ENCODE data around the gene FNTB. TPM values are rescaled to one million over a fixed set of nuclear protein-coding genes. Genes with fewer than 3 reads are reported as not detected.

Gene FNTB
- 10 to 100 TPM; 12.2 to 27.2 (median 23.9) TPM for total RNA-seq
- polyA plus RNA-seq = 10 to 100 TPM; 18.0 to 20.2 (median 18.7) TPM
- long read RNA-seq, donor 1, transcript FNTB-201 (12 exons, 2,834 nt) = major isoform, 8 of 9 reads
- long read RNA-seq, donor 1, partial matches to known transcripts = 0 of 9 reads
- long read RNA-seq, donor 1, other reads (novel, unspliced or antisense) = 0 of 9 reads
- long read RNA-seq, donor 2, partial matches to known transcripts = 0 of 5 reads
- long read RNA-seq, donor 2, other reads (novel, unspliced or antisense) = 0 of 5 reads
- long read RNA-seq, donor 3, partial matches to known transcripts = 0 of 4 reads
- long read RNA-seq, donor 3, other reads (novel, unspliced or antisense) = 0 of 4 reads
- long read RNA-seq, donor 4, transcript FNTB-201 (12 exons, 2,834 nt) = major isoform, 7 of 10 reads
- long read RNA-seq, donor 4, partial matches to known transcripts = 0 of 10 reads
- long read RNA-seq, donor 4, other reads (novel, unspliced or antisense) = 1 of 10 reads
- long read RNA-seq, donor 5, transcript FNTB-201 (12 exons, 2,834 nt) = major isoform, 80 of 93 reads
- long read RNA-seq, donor 5, partial matches to known transcripts = 8 of 93 reads
- long read RNA-seq, donor 5, other reads (novel, unspliced or antisense) = 4 of 93 reads
- long read RNA-seq, donor 6, partial matches to known transcripts = 0 of 6 reads
- long read RNA-seq, donor 6, other reads (novel, unspliced or antisense) = 3 of 6 reads
- long read RNA-seq, donor 7, partial matches to known transcripts = 0 of 1 reads
- long read RNA-seq, donor 7, other reads (novel, unspliced or antisense) = 0 of 1 reads
- long read RNA-seq, donor 8, partial matches to known transcripts = 0 of 6 reads
- long read RNA-seq, donor 8, other reads (novel, unspliced or antisense) = 0 of 6 reads
- long read RNA-seq, donor 9, partial matches to known transcripts = 6 of 10 reads
- long read RNA-seq, donor 9, other reads (novel, unspliced or antisense) = 0 of 10 reads
- long read RNA-seq, donor 10, partial matches to known transcripts = 0 of 3 reads
- long read RNA-seq, donor 10, other reads (novel, unspliced or antisense) = 0 of 3 reads

- Histone ChIP-seq H3K27ac (peak within 1 kb of the TSS; percentile 73 to 94 (median 89)), H3K36me3 (replicated peaks in 1 of 2) (no peaks in the 10 kb centered on the region), H3K4me1 (replicated peaks in 1 of 2) (peaks cover 7 to 22% of the 10 kb centered on the region in 2 donors), H3K4me3 (peak within 1 kb of the TSS; percentile 52 to 85 (median 67)), H3K27me3 (no peaks in the 10 kb centered on the region), H3K9me3 (replicated peaks in 1 of 3) (no peaks in the 10 kb centered on the region)
- intact Hi-C loops (cut with DNase I) = loop anchor here (5.0 kb wide), 1 partner anchor 35 kb away; no protein-coding TSS in a partner anchor
- peak; percentile 96 to 98 (median 96) for DNase-seq
- 0 to 1% (median 0%) methylated on average over 23 to 65 of the region's 65 CpGs for WGBS, 4 donors
- TF ChIP-seq CTCF (IDR thresholded peaks at IDR 0.05) = peak; percentile 35 to 93 (median 80)
- peak in 1 of 2 donors; percentile 67 for TF ChIP-seq POLR2A (IDR thresholded peaks at IDR 0.05)
Measured at GRCh38 chr14:64986648-64987437, at the start of gene FNTB. FNTB (plus strand) TSS chr14:64986895; CDS start chr14:64986954, 59 bp downstream.

- peak in 6 of 7 donors; percentile 38 to 81 (median 52) for DNase-seq
- H3K36me3 ChIP-seq (replicated peaks in 1 of 2) = peaks cover 0 to 8% of the 10 kb centered on the region in 2 donors
- WGBS, 4 donors = 21 to 32% (median 28%) methylated on average over 1 of the region's 1 CpG
Measured at GRCh38 chr14:64937171-64937820, 49.4 kb upstream of the FNTB start.

GRCh38 chr14:64937821-64938193 is 48.9 kb upstream of the FNTB start:
- intact Hi-C loops (cut with DNase I) = no loop called here
- Histone ChIP-seq H3K27ac (peak overlapping the region in 2 of 5 donors; percentile 2 to 45), H3K36me3 (replicated peaks in 1 of 2) (peaks cover 0 to 3% of the 10 kb centered on the region in 2 donors), H3K4me3 (no peak overlapping the region), H3K27me3 (no peaks in the 10 kb centered on the region), H3K9me3 (replicated peaks in 1 of 3) (no peaks in the 10 kb centered on the region), H3K4me1 (replicated peaks in 1 of 2) (peaks cover 22 to 53% of the 10 kb centered on the region in 2 donors)
- 58 to 67% (median 62%) methylated on average over 1 of the region's 1 CpG for WGBS, 4 donors
- DNase-seq = peak in 2 of 7 donors; percentile 7 to 46
- TF ChIP-seq CTCF (IDR thresholded peaks at IDR 0.05) (peak; percentile 14 to 47 (median 44)), POLR2A (IDR thresholded peaks at IDR 0.05) (no peak)

More at GRCh38 chr14:64937171-64937820, 49.4 kb upstream of the FNTB start:
- H3K27me3 ChIP-seq = no peaks in the 10 kb centered on the region
- no peak for TF ChIP-seq CTCF (IDR thresholded peaks at IDR 0.05)
- no peak for TF ChIP-seq POLR2A (IDR thresholded peaks at IDR 0.05)
- H3K9me3 ChIP-seq (replicated peaks in 1 of 3) = no peaks in the 10 kb centered on the region
- peak overlapping the region in 2 of 5 donors; percentile 2 to 45 for H3K27ac ChIP-seq
- H3K4me3 ChIP-seq = no peak overlapping the region
- H3K4me1 ChIP-seq (replicated peaks in 1 of 2) = peaks cover 22 to 53% of the 10 kb centered on the region in 2 donors
- intact Hi-C loops (cut with DNase I) = no loop called here
